ENCODE measurements around the gene SCN3B.

SCN3B gene

DNA sequence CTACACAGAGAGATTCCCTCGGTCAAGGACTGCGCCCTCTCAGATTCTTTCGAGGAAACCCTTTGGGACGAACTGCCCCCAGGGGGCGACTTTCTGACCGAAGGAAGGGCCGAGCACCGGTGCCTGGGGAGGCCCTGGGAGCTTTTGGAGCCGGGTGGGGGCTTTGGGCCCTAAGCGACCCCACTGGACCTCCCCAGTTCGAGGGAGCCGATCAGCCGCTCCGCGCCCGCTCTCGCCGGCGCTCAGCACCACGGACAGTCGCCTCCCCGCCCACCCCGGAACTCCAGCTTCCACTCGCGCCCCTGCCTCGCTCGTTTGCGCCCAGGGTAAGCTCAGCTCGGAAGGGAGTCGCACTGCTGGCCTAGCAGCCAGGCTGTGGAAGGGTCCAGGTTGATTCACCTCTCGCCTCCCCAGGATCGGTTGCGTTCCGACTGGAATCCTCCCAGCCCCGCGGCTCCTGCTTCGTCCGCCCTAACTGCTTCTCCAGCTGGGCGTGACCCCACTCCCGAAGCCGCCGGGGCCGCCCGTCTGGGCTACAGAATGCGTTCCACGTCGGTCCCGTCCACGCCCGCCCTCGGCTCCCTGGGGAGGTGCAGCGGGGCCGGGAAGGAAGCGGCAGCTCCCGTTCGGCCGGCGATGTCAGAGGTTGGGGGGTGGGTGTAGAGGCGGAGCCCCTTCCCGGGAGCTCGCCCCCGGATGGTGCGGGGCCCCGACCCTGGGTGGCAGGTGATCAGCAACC lies 428 bp downstream of the SCN3B start:
- DNase-seq (ENCODE audit: low spot score), result no peak

DNA sequence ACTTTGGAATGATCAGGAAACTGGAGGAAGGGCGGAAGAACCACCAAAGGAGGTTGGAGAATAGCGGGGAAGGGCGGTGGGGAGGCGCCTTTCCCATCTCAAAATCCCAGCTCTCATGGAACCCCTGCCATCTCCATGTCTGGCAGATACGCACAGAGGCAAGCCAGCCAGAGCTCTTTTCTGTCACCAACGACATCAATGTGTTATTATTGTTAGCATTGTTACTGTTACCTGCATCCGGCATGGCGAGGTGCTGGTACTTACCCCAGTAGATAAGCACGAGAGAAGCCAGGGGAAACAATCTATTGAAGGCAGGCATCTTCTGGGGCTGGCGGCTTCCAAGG lies 969 bp downstream of the SCN3B start:
- DNase-seq (ENCODE audit: low spot score), result no peak

DNA sequence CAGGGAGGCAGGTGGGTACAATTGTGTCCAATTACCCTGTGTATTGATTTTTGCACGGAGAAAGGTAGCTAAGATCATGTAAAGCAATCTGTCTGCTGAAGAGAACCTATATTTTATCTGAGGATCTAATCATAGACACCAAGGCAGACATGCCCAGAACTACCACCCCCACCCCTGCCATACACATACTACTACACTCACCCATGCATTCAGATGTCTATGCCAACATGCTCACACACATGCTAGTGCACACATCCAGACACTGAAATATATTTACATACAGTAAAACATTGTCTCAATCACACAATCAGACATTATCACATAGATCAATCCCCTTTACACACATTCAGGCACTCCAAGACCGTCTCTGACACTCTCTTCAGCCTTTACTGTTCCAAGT lies 1.8 kb downstream of the SCN3B start:
- DNase-seq (ENCODE audit: low spot score), result no peak

DNA sequence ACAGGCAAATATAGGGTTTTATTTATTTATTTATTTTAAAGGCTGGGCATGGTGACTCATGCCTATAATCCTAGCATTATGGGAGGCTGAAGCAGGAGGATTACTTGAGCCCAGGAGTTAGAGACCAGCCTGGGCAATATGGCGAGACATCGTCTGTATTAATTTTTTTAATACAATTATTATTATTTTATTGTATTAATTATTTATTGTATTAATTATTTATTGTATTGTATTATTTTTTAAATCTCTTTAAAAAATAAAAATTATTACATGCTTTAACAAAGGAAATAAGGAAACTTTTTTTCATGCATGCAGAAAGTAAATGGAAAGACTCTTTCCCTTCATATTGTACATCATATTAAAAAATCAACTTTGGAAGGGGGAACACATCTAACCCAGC lies 3.5 kb downstream of the SCN3B start:
- DNase-seq (ENCODE audit: low spot score), result no peak

DNA sequence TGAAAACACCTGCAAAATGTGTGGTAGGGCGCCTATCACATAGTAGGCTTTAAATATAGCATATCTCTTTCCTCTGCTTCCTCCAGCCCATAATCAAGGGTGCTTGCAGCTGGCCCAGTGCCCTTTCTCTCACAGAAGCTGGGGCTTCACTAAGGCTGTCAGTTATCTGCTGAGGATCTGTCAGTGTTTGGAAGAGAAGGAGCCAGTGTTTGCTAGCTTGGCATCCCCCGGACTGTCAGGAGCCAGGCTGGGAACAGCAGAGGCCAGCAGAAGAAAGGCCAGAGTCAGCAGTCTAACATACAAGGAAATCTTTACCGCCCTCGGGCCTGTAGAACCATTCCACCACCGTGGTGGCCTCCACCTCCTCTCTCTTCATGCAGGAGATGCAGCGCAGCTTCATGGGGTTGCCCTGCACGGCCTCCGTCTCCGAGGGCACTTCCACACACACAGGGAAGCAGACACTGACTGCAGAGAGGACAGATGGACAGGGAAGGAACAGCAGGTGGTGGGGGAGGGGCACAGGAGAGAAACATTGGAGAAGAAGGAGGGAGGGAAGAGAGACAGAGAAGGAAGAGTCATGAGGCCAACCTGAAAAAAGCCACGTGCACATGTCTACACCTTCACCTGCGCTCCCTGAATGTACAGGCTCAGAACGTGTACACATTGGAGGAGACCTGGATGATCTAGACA lies 9.0 kb downstream of the SCN3B start:
- DNase-seq (ENCODE audit: low spot score), result no peak

DNA sequence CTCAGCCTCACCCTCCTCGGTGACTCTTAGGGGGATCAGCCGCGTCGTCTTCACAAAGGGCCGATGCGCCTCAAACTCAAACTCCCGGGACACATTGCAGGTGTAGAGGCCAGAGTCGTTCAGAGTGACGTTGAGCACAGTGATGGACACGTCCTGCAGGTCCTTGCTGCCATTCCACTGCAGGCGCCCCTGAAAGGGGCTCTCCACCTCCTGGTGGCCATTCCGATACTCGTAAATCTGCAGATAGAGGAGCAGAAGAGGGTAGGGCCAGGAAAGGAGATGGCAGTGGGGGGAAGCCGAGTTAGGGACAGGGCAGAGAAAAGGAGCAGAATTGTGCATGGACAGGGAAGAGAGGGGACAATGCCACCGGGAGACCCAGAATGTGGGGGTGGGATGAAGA lies 12.0 kb downstream of the SCN3B start:
- no peak for DNase-seq (ENCODE audit: low spot score)

DNA sequence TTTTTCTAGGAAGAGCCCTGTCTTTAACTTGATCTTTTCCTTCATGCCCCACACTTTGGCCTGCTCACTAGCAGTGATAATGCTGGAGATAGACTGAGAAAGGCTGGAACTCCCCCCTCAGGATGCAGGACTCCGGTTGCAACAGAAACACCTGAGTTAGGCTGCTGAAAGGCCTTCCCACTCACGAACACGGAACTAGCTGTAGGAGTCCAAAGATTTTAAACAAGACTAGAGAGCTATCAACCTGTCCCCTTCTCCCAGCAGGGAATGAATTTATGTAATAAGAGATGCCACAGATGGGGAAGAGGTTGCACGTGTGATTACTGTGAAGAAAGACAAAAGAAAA lies 13.0 kb downstream of the SCN3B start:
- no peak for DNase-seq (ENCODE audit: low spot score)

DNA sequence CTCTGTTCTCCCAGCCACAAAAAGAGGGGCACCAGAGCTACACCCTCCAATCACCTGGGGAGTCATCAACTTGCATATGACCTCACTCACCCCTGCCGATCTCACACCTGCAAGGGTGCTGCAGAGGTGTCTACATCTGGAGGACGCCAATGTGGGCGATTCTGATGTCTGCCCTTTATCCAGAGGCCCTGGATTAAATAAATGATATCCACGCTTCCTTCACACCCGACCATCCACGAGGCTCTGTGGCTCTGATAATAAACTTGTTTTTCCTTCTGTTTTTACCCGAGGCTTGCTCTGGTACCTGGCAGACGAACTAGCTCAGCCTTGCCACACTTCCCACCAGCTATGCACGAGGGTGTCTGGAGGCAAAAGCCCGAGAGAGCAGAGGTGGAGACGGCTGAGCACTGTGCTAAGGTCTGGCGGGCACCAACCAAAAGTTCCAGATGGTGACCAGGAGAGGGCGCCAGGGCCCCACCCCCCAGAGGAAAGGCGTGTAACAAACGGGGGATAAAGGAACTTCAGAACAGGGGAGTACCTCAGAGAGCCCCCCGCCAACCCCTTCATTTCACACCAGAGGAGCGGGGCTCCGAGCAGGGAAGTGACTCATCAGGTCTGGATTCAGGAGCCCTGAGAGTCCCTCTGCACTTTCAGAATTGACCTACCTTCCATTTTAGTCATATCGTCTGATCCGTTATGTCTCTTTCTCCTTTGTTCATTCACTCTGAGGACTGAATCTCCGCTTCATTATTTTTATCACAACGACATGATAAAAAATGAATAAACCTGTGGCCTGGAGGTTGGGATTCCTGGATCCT lies 13.5 kb downstream of the SCN3B start:
- peak; percentile 66 for DNase-seq (ENCODE audit: low spot score)

DNA sequence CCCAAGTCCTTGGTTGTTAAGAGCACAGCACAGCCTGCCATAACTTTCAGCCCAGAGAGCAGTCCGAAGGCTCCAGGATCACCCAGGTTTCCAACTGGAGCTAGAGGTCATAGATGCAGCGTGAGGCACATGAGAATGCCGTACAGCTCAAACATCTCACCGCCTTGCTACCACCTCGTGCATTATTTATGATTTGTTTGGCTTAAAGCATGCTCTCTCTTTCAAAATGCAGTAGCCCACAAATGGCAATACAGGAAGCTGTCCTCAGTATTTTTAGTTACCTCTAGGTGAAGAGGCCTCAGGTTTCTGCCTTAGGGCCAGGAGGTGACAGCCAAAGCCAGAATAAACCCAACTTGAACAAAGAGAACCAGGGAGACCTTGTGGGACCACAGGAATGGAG lies 14.4 kb downstream of the SCN3B start:
- no peak for DNase-seq (ENCODE audit: low spot score)

DNA sequence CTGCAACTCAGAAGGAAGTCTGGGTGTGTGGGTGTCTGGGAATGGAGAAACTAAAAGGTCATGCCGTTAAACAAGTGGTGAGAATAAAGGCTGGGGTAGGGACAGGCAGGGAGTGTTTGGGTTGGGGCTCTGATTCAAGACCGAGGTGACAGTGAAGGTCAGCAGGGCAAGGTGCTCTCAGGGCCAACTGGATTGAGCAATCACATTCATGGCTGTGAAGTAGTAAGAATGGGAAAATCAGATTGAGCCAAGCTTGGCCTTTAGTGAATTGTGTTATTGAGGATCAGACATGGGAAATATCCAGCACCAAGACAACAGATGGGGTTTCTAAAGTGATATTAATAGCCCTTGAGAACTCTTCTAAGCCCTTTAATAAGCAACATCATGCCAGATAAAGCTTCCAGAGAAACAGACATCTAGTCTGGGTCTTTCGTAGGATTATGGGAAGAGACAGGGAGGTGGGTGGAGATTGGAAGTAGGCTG lies 24.3 kb downstream of the SCN3B start:
- DNase-seq (ENCODE audit: low spot score), result no peak

DNA sequence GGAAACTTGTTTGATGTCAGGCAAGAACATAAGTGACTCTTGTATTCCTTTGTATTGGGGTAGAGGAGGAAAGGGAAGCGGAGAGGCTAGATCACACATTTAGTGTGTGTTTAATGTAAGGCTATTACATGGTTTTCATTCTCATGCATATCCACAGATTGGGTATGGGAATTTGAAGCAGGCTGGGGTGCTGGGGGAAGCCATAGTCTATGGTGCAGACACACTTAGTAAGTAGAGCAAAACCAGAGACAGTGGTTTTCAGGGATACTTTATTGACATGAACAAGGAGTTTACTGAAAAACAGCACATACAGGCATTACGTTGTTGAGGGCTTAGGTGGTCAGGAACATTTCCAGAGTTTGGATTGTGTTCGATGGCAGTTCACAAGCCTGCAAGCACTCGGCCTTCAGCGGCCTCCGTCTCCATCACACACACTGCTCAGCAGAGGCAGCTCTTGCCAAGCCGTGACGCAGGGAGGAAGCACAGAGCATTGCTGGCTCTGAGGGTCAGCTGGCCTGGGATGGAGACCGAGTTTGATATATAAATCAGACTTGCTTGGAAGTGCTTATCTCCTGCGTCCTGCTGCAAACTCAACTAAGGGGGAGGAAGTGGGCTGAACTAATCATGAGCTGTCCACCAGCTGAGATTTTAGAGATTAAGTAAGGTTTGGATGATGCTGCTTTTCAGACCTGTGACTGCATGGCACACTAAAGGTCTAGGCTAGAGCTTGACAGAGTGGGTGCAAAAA lies 25.3 kb downstream of the SCN3B start:
- DNase-seq (ENCODE audit: low spot score), result no peak

DNA sequence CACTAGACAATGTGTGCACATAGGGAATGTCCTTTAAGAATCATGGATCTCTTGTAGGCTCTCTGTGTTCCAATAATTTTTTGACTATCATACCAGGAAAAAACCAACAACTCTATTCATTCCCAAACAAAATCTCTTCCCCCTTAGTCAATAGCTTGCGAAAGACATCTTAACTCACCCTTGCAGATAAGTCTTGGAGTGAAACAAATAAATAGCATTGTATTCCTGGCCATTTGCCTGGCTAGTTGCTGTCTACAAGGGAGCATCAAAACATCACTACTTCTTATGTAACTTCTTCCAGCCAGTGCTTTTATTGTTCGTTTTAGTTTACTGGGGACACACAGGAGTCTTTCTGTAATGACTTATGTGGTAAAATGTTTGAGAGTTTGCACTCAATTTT lies 29.4 kb downstream of the SCN3B start:
- no peak for DNase-seq (ENCODE audit: low spot score)

DNA sequence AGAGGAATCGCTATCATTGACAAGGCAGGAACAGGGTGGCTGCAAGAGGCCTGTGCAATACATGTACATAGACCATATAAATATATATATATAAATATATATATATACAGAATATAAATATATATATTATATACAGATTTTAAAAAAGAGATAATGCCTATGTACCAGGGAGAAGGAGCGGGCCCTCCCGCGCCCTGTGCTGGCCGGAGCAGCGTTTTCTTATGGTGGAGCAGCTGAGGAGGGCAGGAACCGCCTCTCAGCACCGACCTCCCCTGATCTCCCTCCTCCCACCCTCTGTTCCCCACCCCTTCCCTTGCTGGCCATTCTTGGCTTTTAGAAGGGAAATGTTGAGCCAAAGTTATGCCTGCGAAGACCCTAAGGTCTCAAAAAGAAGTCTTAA lies 31.8 kb downstream of the SCN3B start:
- DNase-seq (ENCODE audit: low spot score), result no peak

DNA sequence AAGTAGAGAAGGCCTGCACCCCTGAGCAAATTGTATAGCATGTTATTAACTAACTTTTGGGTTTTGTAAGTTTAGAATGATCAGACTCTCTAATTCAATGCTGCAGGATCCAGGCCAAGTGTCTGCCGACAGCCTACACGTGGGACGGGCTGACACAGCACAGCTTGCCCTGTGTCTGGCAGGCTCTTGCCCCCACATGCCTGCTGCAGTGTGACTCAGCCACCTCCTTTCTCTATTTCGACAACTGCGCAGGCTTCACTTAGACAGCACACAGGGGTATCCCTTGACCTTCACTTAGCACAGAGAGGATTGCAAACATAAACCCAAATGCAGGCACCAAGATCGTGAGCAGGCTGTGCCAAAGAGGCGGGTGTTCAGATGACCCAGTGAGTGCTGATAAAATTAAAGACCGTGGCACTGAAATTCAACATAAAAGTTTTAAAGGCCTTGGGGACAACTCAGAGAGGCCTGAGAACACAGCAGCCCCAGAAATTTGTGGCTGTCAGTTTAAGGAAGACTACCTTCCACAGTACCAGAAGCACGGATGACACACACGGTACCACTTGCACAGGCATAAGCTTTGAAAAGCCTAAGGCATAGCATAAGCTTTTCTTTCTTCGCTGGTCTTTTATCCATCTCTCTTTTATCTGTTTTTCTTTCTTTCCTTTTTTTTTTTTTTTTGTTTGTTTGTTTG lies 37.8 kb downstream of the SCN3B start:
- DNase-seq (ENCODE audit: low spot score), result no peak

DNA sequence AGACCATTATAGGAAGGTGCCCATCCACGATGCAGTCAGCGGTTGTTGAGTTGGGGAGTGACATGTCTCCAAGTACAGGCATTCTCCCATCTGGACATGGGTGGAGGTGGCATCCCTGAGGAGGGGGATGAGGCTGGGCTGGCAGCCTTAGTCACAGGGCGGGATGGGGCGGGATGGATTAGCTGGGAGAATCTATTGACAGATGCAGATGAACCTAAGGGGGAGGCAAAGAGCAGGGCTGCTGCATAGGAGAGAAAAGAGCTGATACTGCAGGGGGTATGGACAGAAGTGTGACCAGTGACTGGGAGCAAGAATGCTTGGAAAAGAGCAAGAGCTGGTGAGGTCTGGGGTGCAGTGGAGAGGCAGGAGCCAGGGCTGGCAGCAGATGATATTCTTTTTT lies 42.7 kb downstream of the SCN3B start:
- no peak for DNase-seq (ENCODE audit: low spot score)

DNA sequence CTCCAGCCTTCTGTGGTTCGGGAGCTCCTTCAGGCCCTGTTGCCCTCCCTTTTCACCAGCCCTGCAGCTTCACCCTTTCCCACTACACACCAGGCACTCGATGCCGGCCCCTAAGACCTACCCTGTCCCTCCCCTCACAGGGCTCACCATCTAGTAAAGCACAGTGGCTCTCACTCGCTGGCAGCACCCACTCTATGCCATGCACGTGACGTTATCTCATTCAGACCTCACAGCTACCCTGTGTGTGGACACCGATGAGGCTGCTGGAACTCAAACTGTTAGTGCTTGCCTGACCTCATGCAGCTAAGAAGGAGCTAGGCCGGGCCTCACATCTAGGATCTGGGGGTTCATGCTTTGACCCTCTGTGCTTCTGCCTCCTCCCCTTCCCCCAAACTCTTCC lies 45.5 kb downstream of the SCN3B start:
- no peak for DNase-seq (ENCODE audit: low spot score)

DNA sequence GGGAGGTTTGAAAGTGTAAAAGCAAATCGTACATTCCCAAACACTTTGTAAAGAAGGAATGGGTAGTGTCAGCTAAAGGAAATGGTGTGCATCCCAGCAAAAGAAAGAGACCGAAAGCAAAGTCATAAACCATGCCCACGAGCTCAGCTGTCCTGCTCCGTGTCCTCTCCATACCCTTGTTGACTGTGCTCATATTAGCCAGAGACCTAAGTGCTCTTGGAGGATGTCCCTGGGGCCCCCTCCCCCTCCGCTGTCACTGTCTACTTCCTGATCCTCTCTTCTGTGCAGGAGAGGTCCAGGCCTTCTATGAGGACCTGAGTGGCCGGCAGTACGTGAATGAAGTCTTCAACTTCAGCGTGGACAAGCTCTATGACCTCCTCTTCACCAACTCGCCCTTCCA lies 46.1 kb downstream of the SCN3B start:
- DNase-seq (ENCODE audit: low spot score), result no peak

DNA sequence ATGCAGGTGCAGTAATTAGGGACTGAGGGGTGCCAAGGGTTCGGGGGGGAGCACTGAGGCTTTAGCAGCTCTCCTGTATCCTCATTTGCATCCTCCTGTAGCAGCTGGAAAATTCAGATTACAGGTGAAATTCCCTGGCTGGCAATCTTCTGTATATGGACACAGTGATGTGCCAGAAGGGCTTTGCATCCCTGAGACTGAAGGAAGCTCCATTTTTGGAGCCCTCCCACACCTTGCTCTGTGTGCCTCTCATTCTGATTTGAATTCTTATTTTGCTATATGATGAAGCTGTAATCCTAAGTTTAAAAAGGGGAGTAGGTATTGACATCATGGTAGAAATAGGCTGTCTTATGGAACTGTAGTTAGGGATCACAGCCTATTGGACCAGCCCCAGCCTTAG lies 46.6 kb downstream of the SCN3B start:
- no peak for DNase-seq (ENCODE audit: low spot score)

DNA sequence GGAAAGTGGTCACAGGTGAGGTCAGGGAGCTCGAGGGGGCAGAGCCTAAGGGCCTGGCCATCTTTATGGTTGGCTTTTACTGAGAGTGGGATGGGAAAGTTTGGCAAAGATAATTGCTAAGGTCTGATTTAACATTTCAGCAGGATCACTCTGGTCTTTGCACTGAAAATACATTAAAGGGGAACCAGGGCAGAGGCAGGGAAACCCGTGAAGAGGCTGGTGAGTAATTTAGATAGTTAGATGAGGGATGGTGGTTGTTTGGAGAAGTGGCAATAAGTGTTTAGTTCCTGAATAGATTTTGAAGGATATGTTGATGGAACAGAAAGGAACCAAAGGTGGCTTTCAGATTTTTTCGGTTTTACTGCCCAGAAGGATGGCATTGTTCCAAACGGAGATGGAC lies 50.8 kb downstream of the SCN3B start:
- DNase-seq (ENCODE audit: low spot score), result no peak

DNA sequence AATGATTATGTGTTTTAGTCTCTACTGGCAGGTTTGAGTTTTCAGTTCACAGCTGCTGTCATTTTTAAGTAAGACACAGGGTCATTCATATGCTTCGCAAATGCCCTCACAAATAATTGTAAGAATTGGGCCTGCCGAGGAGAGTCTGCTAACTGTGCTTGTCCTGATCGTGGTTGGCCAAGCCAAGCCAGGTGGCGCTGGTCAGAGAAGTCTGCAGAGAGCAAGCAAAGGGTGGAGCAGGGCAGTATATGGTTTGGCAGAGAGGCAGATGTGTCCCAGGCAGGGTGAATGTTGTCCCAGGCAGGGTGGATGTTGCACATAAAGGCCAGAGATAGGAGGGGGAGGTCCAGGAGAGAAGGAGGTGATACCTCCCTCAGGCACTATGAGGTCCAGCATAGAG lies 52.7 kb downstream of the SCN3B start:
- DNase-seq (ENCODE audit: low spot score), result no peak

DNA sequence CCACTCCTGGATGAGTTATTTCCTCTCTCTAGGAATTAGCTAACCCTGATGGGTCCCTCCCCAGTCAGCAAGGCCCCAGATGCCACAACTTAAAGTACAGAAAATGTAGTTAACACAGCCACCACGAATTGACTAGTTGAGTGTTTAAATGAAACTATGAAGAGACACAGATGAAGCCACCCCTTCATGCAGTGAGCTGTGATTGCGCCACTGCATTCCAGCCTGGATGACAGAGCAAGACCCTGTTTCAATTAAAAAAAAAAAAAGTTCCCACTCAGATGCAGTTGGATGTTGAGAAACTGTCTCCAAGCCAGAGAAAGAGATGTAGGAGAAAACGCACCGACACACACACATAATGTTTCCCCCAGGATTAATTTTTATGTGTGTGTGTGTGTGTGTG lies 53.3 kb downstream of the SCN3B start:
- DNase-seq (ENCODE audit: low spot score), result no peak

DNA sequence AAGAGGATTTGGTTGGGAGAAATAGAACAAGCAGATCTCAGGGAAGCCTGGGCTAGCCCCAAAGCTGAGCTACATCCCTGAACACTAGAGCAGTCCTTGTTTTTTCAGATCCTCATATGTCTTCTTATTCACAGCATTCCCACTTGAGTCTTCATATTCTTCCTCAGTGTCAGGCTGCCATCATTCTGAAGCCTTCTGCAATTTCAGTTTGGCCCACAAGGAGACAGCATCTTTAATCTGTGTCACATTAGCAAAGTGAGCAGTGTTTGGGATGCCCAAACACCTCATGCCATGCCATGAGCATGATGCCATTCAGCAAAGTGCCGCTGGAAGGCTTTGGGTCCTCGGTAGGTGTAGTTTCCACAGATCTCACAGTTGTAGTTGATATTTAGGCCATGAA lies 56.6 kb downstream of the SCN3B start:
- no peak for DNase-seq (ENCODE audit: low spot score)
